GM21576 (cell line): Measurements from ENCODE around the gene CCDC7.
"Not testable (repeated sequence)": the region's sequence is repeated elsewhere in the genome, so short reads cannot be mapped to it uniquely, and the experiment has no call there.

Source experiments
- ATAC-seq: cut with Tn5 transposase; IDR thresholded peaks from one replicate; pipeline ENCODE4 v1.9.1; 2021; ENCODE audit warnings: mild to moderate bottlenecking, moderate library complexity; ENCODE audit not compliant: unreplicated experiment

CCDC7 gene

GRCh38 chr10:32865170-32865569, 419.2 kb downstream of the CCDC7 start:
- no peak for ATAC-seq

GRCh38 chr10:32877915-32878314, 432.0 kb downstream of the CCDC7 start:
- no peak for ATAC-seq

- ATAC-seq: no peak
Observed at GRCh38 chr10:32878646-32879045, 432.7 kb downstream of the CCDC7 start.

DNA sequence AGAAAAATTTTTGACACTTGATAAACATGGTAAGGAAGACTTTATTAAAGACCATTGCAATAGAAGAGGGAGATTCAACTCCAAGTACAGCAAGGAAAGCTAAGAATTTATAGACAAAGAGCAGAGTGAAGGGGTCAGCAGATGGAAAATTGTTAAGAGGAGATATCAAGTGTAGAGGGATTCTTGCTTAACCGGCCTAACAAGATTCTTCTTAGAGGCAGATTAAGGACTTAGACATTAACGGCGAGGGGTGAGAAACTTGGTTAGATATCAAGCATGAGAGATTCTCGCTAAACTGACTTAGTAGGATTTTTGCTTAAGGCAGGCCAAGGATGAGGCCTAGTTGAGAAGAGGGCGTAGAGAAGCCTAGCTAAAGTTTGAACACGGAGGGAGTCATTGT, 436.1 kb downstream of the CCDC7 start:
- ATAC-seq: no peak

DNA sequence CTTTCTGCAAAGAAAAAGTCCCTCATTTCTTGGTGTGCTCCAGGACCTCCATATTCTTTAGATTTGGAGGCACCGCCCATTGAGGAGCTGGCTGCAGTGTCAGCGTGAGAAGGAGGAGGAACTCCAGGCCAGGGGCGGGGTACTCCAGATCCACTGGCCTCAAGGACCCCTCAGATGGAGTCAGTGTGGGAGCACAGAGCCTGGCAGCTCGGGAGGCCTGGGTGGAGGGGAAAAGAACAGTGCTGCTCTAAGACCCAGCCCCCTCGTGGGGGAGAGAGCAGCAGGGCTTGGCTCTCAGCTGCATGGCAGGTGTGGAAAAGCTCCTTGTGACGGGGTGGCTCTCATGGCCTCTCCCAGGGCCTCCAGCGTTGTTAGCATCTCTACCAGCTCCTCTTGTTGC, 441.5 kb downstream of the CCDC7 start:
- ATAC-seq: no peak

- ATAC-seq: no peak
Observed at GRCh38 chr10:32888161-32888927, 442.4 kb downstream of the CCDC7 start.

- no peak for ATAC-seq
Observed at GRCh38 chr10:32889631-32890212, 443.8 kb downstream of the CCDC7 start.

GRCh38 chr10:32890444-32890843, 444.5 kb downstream of the CCDC7 start:
- no peak for ATAC-seq

DNA sequence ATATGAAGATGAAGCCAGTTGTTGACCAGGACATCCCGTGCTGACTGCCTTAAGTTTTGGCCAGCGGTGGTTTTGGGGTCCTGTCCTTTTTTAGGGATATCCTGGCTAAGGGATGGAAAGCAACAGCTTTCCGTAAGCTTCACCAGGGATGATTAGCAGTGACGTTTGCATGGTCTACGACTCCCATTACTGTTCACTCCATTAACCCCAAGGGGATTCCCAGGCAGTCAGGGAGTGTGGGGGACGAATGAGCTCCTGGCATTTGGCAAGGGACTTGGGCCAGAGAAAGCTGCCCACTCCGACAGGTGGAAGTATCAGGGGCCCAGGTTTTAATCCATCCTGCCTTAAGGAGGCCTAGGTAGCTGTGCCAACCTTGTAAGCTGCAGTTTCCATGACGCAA, 445.3 kb downstream of the CCDC7 start:
- ATAC-seq: no peak

DNA sequence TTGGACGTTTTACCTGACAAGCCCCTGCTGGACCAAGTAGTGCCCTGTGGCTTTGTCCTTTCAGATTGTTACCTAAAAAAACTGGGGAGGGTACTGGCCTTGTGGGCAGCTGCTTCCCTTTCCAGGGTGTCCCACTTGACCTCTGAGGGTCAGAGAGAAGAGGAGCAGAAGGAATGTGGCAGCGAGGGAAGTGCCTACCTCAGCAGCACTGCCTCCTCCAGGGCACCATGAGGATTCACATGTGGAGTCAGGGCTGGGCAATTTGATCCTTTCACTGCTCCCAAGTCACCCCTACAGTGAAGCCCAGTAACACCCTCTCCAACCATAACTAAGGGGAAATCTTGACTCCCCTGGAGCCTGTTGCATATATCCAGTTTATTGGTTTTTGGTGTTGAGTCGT, 447.5 kb downstream of the CCDC7 start:
- no peak for ATAC-seq

- no peak for ATAC-seq
Observed at GRCh38 chr10:32893916-32894664, 448.1 kb downstream of the CCDC7 start.

- not testable (repeated sequence) for ATAC-seq
Observed at GRCh38 chr10:32895200-32895968, 449.4 kb downstream of the CCDC7 start.

DNA sequence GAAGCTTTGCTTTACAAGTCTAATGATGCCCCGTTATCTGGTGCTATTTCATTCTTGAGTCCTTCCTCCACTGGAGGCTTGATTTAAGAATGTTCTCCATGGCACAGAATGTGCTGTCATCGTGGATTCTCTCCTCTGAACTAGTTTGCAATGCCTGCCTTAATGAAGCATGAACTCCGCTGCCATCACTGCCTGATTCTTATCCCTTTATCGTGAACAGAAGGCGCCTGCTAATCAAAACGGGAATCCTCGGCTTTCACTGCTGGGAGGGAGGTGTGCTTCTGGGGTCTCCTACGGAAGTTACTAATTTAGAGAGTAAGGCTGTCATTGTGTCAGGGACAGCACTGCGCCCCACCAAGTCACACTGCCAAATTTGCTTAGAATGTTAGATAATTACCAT, 455.9 kb downstream of the CCDC7 start:
- no peak for ATAC-seq

DNA sequence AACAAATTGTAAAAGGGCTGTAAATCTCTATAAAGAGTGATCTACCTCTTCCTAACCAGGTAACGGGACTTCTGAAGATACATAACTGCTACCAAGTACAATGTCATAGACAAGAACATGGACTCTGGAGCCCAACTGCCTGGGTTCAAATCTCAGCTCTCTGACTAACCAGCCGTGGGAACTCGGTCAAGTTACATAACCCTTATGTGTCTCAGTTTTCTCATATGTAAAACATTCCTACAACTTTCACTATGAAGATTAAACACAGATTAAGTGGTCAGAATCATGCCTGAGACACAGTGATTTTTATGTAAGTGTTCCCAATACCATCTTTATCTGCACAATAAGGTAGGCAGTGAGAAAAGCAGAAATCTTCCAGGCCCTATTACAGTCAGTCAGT, 459.5 kb downstream of the CCDC7 start:
- ATAC-seq: no peak

DNA sequence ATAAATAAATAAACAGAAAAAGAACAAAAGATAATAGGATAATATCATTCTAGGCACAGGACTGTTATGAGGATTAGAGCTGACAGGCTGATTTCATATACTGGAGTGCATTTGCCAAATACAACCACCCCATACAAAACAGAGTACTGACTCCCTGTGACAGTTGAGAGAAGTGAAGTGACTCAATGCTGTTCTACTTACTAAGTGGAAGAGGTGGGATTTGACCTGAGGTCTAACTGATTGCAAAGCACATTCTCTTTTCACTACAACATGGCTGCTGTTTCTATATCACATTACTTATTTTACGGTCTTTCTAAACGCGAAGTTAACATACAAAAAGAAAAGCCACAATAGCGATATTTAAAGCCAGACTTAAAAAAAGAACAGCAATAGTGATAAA, 460.7 kb downstream of the CCDC7 start:
- ATAC-seq: no peak

- ATAC-seq: no peak
Observed at GRCh38 chr10:32909456-32909855, 463.5 kb downstream of the CCDC7 start.

DNA sequence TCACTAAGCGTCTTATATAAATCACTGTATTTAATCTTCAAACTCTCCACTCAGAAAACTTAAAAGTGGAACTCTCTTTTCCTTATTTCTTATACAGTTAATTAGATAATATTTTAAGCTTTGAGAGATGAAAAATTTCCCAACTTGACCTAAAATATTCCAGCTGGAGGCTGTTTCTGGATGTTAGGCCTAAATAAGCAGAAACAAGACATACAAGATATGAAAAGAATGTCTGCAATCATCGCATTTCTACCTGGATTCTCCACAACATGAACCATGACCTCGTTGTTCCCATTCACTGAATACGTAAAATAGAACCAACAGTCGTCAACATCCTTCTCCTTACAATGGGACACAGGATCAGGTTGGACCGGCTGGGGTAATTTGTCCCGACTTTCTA, 464.0 kb downstream of the CCDC7 start:
- ATAC-seq: not testable (repeated sequence)

DNA sequence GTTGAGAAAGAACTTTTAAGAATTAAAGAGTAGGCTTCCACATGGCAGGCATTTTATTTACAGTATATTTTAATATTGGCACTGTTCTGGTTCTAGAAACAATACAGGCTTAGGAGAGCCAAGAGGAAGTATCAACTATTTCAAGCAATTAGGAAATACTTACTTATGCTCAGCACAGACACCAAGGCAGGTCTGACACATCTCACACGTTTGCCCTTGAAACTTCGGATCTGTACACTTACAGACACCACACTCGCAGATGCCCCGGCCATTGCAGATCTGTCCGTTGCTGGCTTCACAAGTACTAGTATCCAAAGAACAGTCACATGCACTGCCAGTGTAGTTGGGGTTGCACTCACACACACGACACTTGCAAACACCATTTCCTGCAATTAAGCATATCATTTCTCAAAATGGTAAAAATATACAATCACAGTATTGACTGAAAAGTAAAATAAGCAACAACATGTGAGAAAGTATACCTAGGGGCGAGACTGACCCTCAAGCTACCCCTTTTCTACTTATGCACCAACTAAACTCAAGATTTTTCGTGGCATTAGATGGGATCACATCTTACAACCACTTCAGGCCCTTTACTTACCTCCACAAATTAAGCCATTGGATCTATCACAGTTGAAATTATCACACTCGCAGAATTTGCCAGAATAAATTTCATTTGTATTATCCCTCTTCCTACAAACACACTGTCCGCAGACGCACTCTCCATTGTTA, 465.5 kb downstream of the CCDC7 start:
- ATAC-seq: no peak

DNA sequence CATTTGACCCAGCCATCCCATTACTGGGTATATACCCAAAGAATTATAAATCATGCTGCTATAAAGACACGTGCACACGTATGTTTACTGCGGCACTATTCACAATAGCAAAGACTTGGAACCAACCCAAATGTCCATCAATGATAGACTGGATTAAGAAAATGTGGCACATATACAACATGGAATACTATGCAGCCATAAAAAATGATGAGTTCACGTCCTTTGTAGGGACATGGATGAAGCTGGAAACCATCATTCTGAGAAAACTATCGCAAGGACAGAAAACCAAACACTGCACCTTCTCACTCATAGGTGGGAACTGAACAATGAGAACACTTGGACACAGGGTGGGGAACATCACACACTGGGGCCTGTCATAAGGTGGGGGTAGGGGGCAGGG, 471.9 kb downstream of the CCDC7 start:
- not testable (repeated sequence) for ATAC-seq

DNA sequence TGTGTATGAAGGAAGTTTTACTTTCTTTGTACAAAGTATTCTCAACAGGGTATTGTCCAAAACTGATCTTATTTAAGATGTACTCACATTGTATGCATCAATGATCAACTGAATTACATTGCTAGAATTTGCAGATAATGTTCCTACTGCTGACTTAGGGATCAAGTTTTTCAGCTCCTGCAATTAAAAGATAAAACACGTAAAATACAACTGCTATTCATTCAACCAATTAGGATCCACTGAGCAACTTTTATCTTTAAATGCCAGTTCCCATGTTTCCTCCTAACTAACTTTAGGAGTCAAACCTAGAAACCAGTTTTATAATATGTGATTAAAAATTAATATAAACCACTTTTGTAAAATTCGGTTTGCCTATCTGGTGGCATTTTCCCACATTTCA, 476.2 kb downstream of the CCDC7 start:
- ATAC-seq: no peak

- ATAC-seq: no peak
Observed at GRCh38 chr10:32923134-32923533, 477.2 kb downstream of the CCDC7 start.
